DMS114 treated with DMSO at 0.1 percent for 48 hours (cell line): Measurements from ENCODE around the gene GOSR2.
"Not testable (repeated sequence)": the region's sequence is repeated elsewhere in the genome, so short reads cannot be mapped to it uniquely, and the experiment has no call there.

Source experiments
- DNase-seq: peaks from one replicate; lab custom pipeline; 2025; ENCODE audit not compliant: unreplicated experiment; lab: John Stamatoyannopoulos, UW

GOSR2 gene

DNA sequence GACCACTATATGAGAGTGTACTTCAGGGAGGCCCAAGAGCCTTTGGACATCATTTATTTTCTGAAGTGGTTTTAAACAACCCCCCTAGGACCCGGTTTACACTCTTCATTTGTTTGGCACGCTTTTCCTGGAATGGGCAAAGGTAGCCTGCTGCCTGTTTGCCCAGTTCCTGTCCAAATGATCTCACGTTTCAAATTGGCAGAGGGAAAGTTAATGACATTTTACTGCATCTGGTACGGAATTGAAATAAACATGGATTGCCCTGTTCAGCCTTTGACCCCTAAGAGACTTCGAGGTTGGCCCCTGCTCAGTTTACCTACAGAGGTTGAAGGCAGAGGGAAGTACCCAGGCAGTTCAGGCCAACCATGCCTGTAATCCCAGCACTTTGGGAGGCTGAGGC, 61.9 kb downstream of the GOSR2 start:
- DNase-seq, result no peak

DNA sequence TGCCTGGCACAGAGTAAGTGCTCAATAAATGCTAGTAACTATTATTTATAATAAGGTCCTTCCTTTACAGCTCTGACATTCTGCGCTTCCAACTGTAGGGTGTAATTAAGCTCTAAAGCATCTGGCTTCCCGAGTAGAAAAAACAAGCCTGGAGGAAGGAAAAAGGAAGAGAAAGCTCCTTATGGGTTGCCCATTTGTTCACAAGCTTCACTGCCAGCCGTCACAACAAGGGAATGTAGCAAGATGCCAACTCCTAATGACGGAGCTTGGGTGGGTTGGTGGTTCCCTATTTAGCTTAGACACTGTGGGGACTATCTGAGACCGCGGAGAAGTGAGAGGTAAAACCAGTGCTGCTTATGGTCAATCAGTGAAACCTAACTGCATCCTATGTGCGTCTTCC, 63.4 kb downstream of the GOSR2 start:
- no peak for DNase-seq

DNA sequence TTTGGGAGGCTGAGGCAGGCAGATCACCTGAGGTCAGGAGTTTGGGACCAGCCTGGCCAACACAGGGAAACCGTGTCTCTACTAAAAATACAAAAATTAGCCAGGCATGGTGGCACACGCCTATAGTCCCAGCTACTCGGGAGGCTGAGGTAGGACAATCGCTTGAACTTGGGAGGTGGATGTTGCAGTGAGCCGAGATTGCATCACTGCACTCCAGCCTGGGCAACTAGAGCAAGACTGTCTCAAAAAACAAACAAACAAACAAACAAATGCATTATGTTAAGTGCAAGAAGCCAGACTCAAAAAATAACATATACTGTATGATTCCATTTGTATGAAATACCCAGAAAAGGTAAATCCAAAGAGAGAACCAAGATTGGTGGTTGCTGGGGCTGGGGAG, 65.0 kb downstream of the GOSR2 start:
- not testable (repeated sequence) for DNase-seq

DNA sequence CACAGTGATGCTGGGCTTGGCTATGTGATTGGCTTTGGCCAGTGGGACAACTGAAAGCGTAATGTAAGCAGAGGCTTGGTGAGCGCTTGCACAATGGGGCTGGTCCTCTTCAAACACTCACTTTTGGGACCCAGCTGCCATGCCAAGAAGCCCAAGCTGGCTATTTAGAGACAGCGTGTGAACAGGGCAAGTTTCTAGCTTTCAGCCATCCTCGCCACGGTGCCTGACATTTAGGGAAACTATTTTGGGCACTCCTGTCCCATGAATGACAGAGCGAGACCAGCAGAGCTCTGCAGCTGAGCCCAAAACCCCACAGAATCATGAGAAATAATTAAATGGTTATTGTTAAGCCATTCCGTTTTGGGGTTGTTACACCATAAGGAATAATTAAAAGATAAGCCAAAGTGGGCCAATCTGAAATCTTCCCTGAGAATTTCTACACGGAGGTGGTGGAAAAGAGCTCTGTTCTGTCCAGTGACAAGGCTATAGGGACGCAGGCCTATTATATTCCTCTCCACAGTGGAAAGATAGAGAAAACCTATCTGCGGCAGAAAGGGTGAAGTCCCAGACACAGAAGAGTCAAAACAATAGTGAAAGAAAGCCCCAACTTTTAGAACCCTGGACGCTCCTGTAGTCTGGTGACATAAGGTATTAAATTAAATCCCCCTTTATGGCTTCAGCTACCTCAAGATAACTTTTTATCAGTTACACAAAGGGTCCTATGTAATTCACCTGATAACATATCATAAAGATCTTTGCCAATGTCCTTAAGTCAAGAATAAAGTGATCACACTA, 66.9 kb downstream of the GOSR2 start:
- no peak for DNase-seq

DNA sequence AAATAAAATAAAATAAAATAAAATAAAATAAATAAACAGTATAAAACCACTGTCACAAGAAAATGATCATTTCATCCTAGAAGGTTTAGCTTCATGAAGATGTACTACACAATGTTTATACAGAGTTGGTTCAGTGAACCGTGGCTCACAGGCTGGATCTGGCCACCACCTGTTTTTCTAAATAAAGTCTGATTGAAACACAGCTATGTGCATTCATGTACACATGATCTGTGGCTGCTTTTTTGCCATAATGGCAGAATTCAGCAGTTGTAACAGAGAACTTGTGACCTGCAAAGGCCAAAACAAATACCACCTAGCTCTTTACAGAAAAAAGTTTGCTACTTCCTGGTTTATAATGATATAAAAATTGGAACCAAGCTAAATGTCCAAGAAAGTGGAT, 68.7 kb downstream of the GOSR2 start:
- DNase-seq, result no peak
